ENCODE data around the gene SP1.
"Not testable (repeated sequence)": the region's sequence is repeated elsewhere in the genome, so short reads cannot be mapped to it uniquely, and the experiment has no call there.

Gene SP1

GRCh38 chr12:53413485-53414204 is 33.7 kb downstream of the SP1 start:
- no peak overlapping the region for H3K4me3 ChIP-seq (ENCODE audit: control insufficient read depth, low read depth, low read length)
- no peak for TF ChIP-seq CTCF (conservative IDR thresholded peaks at IDR 0.05; ENCODE audit: control insufficient read depth, insufficient read depth, low read depth, low read length)
- no peak for DNase-seq (ENCODE audit: low read depth)

- no peak for DNase-seq (ENCODE audit: low read depth)
- TF ChIP-seq CTCF (conservative IDR thresholded peaks at IDR 0.05; ENCODE audit: control insufficient read depth, insufficient read depth, low read depth, low read length), result no peak
- no peak overlapping the region for H3K4me3 ChIP-seq (ENCODE audit: control insufficient read depth, low read depth, low read length)
Measured at GRCh38 chr12:53414756-53415417, 34.9 kb downstream of the SP1 start.

GRCh38 chr12:53415752-53416389 is 35.9 kb downstream of the SP1 start:
- not testable (repeated sequence) for H3K4me3 ChIP-seq (ENCODE audit: control insufficient read depth, low read depth, low read length)
- DNase-seq (ENCODE audit: low read depth), result peak; percentile 18

GRCh38 chr12:53417291-53417816 is 37.4 kb downstream of the SP1 start:
- H3K4me3 ChIP-seq (ENCODE audit: control insufficient read depth, low read depth, low read length); DNase-seq (ENCODE audit: low read depth): not testable (repeated sequence)

GRCh38 chr12:53418221-53418620 is 38.2 kb downstream of the SP1 start:
- H3K4me3 ChIP-seq (ENCODE audit: control insufficient read depth, low read depth, low read length), result no peak overlapping the region
- DNase-seq (ENCODE audit: low read depth), result no peak
- TF ChIP-seq CTCF (conservative IDR thresholded peaks at IDR 0.05; ENCODE audit: control insufficient read depth, insufficient read depth, low read depth, low read length), result no peak

- TF ChIP-seq CTCF (conservative IDR thresholded peaks at IDR 0.05; ENCODE audit: control insufficient read depth, insufficient read depth, low read depth, low read length), result no peak
- no peak overlapping the region for H3K4me3 ChIP-seq (ENCODE audit: control insufficient read depth, low read depth, low read length)
- DNase-seq (ENCODE audit: low read depth), result no peak
Measured at GRCh38 chr12:53419756-53420155, 39.8 kb downstream of the SP1 start.

GRCh38 chr12:53422247-53422646 is 42.3 kb downstream of the SP1 start:
- not testable (repeated sequence) for DNase-seq (ENCODE audit: low read depth); H3K4me3 ChIP-seq (ENCODE audit: control insufficient read depth, low read depth, low read length)

GRCh38 chr12:53423597-53423996 is 43.6 kb downstream of the SP1 start, which contains the start of gene AMHR2:
TSS of gene AMHR2 (plus strand) at chr12:53423855. CDS start at chr12:53423935, 80 bp downstream.
- DNase-seq (ENCODE audit: low read depth), result no peak
- no peak for TF ChIP-seq CTCF (conservative IDR thresholded peaks at IDR 0.05; ENCODE audit: control insufficient read depth, insufficient read depth, low read depth, low read length)
- no peak within 1 kb of the TSS for H3K4me3 ChIP-seq (ENCODE audit: control insufficient read depth, low read depth, low read length)
